ENCODE data around the gene TGM1.

Gene TGM1

GRCh38 chr14:24262821-24263733, at the start of gene TGM1:
TGM1 (minus strand) TSS chr14:24263177; CDS start chr14:24262352, 825 bp downstream.
- no peak for TF ChIP-seq L3MBTL2 (conservative IDR thresholded peaks at IDR 0.05)
- DNase-seq (ENCODE audit: extremely low spot score): no peak
- ChIA-PET CTCF (interaction anchor here (1.5 kb wide), 1 partner anchor 8 kb away, joined by 6 read pairs; no protein-coding TSS in a partner anchor), POLR2A (interaction anchor here (1.8 to 4.2 kb wide), 2 partner anchors 8 to 21 kb away, joined by 6 to 30 read pairs; partner anchors contain the start of genes RABGGTA and TINF2)

GRCh38 chr14:24311837-24312615, 49.0 kb upstream of the TGM1 start:
- TF ChIP-seq, protein P1, sequence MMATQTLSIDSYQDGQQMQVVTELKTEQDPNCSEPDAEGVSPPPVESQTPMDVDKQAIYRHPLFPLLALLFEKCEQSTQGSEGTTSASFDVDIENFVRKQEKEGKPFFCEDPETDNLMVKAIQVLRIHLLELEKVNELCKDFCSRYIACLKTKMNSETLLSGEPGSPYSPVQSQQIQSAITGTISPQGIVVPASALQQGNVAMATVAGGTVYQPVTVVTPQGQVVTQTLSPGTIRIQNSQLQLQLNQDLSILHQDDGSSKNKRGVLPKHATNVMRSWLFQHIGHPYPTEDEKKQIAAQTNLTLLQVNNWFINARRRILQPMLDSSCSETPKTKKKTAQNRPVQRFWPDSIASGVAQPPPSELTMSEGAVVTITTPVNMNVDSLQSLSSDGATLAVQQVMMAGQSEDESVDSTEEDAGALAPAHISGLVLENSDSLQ (IDR thresholded peaks at IDR 0.05): no peak
- TF ChIP-seq HDGF (IDR thresholded peaks at IDR 0.05; ENCODE audit: borderline replicate concordance) (no peak), LEF1 (IDR thresholded peaks at IDR 0.05; ENCODE audit: borderline replicate concordance) (no peak), NFRKB (IDR thresholded peaks at IDR 0.05) (no peak), BHLHE40 (IDR thresholded peaks at IDR 0.05; ENCODE audit: borderline replicate concordance) (no peak), TARDBP (IDR thresholded peaks at IDR 0.05) (no peak), SUZ12 (IDR thresholded peaks at IDR 0.05) (no peak), L3MBTL2 (conservative IDR thresholded peaks at IDR 0.05) (no peak), FOXA1 (IDR thresholded peaks at IDR 0.05) (no peak), SP1 (IDR thresholded peaks at IDR 0.05) (no peak), ARNT (IDR thresholded peaks at IDR 0.05) (no peak), FOXK2 (IDR thresholded peaks at IDR 0.05) (no peak), ELF4 (IDR thresholded peaks at IDR 0.05) (no peak), ZNF384 (IDR thresholded peaks at IDR 0.05) (no peak), CTBP1 (IDR thresholded peaks at IDR 0.05; ENCODE audit: borderline replicate concordance) (no peak), FOXM1 (IDR thresholded peaks at IDR 0.05; ENCODE audit: borderline replicate concordance) (no peak)
- CTCF ChIA-PET: no interaction called here
- POLR2A ChIA-PET: interaction anchor here (1.0 kb wide), 1 partner anchor 69 kb away, joined by 3 read pairs; the partner anchor contains the start of gene TINF2
- no peak for DNase-seq (ENCODE audit: extremely low spot score)

- CTCF ChIA-PET: no interaction called here
- POLR2A ChIA-PET: interaction anchor here (1.0 kb wide), 1 partner anchor 68 kb away, joined by 3 read pairs; the partner anchor contains the start of gene TINF2
- no peak for TF ChIP-seq CTBP1 (IDR thresholded peaks at IDR 0.05; ENCODE audit: borderline replicate concordance)
- TF ChIP-seq SUZ12 (IDR thresholded peaks at IDR 0.05): no peak
- TF ChIP-seq ELF4 (IDR thresholded peaks at IDR 0.05): no peak
- no peak for TF ChIP-seq BHLHE40 (IDR thresholded peaks at IDR 0.05; ENCODE audit: borderline replicate concordance)
- no peak for TF ChIP-seq FOXA1 (IDR thresholded peaks at IDR 0.05)
- no peak for TF ChIP-seq FOXK2 (IDR thresholded peaks at IDR 0.05)
- TF ChIP-seq HDGF (IDR thresholded peaks at IDR 0.05; ENCODE audit: borderline replicate concordance): no peak
- DNase-seq (ENCODE audit: extremely low spot score): no peak
These were observed 47.9 kb upstream of the TGM1 start, which contains the start of gene LTB4R for GRCh38 chr14:24310646-24311604. LTB4R (plus strand) TSS chr14:24311502; CDS start chr14:24315652, 4,150 bp downstream.

DNA sequence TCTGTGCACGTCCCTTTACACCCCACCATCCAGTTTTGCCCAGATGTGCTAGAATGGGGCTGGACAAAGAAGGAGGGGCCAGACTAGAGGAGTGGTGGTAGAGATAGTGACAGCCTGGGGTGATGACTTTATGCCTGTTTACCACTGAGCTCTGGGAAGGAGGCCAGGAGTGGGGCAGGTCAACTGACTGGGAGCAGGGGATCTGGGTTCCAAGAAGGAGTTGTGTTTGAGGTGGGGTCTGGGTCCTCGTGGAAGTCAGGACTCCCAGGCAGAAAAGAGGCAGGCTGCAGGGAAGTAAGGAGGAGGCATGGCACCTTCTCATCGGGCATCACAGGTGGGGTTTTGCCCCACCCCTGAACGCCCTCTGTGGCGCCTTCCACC, 47.3 kb upstream of the TGM1 start:
- POLR2A ChIA-PET: interaction anchor here (0.6 to 2.8 kb wide), 2 partner anchors 9 to 11 kb away, joined by 3 to 15 read pairs; partner anchors contain the start of genes DHRS1 and NOP9
- CTCF ChIA-PET: no interaction called here
- TF ChIP-seq FOXA1 (IDR thresholded peaks at IDR 0.05) (no peak), ZNF384 (IDR thresholded peaks at IDR 0.05) (no peak), SP1 (IDR thresholded peaks at IDR 0.05) (no peak), ARNT (IDR thresholded peaks at IDR 0.05) (no peak)
- no peak for DNase-seq (ENCODE audit: extremely low spot score)

DNA sequence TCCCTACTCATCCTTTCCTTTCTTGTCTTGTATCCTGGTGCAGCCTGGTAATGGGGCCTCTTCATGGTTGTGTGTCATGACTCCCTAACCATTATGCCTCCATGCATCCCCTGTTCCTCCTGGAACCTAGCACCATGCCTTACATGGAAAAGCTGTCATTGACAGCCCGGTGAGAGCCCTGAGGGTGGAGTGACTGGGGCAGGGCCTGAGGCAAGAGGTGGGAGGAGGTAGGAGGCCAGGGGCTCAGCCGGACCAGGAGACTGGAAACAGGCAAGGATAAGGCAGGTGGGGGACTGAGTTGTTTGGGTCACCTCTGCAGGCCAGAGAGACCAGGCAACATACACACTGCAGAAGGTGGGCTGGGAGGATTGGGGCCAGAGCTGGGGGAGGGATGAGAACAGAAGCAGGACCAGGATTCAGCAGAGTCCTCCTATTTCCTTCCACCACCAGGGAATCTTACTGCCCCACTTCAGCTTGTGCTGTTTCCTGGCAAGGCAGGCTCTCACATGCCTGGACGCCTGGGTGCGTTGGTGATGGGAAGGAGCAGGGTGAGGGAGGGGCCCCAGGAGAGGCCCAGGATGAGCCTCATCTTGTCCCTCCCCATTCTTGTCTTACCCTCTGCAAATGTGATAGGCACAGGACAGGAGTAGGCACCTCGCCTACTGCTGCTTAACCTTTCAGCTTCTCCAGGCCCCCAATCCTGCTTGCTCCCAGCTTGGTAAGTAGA, 46.7 kb upstream of the TGM1 start, which contains the start of gene LTB4R2:
LTB4R2 (plus strand) TSS at position 603 of the 727 bp plus-strand sequence. CDS start 525 bp downstream, outside the sequence.
- no peak for DNase-seq (ENCODE audit: extremely low spot score)
- ChIA-PET POLR2A (interaction anchor here (0.6 to 2.8 kb wide), 2 partner anchors 9 to 10 kb away, joined by 3 to 15 read pairs; partner anchors contain the start of genes DHRS1 and NOP9), CTCF (interaction anchor here (4.0 to 4.2 kb wide), 2 partner anchors 67 to 121 kb away, joined by 29 to 51 read pairs; partner anchors contain the start of genes KHNYN and TINF2)
- TF ChIP-seq SUZ12 (IDR thresholded peaks at IDR 0.05) (no peak), FOXA1 (IDR thresholded peaks at IDR 0.05) (no peak), BHLHE40 (IDR thresholded peaks at IDR 0.05; ENCODE audit: borderline replicate concordance) (no peak)
- TF ChIP-seq, protein P1 (IDR thresholded peaks at IDR 0.05): no peak

All from HEK293T (cell line).